ENCODE data around the gene FOXP1.

- TF ChIP-seq HDAC6 (IDR thresholded peaks at IDR 0.05; ENCODE audit: low read depth, low read length) (no peak), FOXM1 (IDR thresholded peaks at IDR 0.05; ENCODE audit: low read depth) (no peak), FOXM1 (CRISPR knock-in tag; IDR thresholded peaks at IDR 0.05; ENCODE audit: low read depth) (no peak), XRCC3 (IDR thresholded peaks at IDR 0.05) (no peak), E4F1 (CRISPR knock-in tag; IDR thresholded peaks at IDR 0.05; ENCODE audit: borderline replicate concordance) (no peak), NCOA2 (IDR thresholded peaks at IDR 0.05; ENCODE audit: partially characterized antibody in 2 of 2) (no peak), MYC (IDR thresholded peaks at IDR 0.05; ENCODE audit: low read depth, low read length) (no peak), MYC (CRISPR knock-in tag; IDR thresholded peaks at IDR 0.05; ENCODE audit: borderline replicate concordance, low read depth) (no peak), RREB1 (CRISPR knock-in tag; IDR thresholded peaks at IDR 0.05) (no peak), ZNF274 (IDR thresholded peaks at IDR 0.05; ENCODE audit: borderline replicate concordance, low read depth, low read length) (no peak), NR3C1 (CRISPR knock-in tag; IDR thresholded peaks at IDR 0.05) (no peak)
These were observed 97.6 kb downstream of the FOXP1 start for GRCh38 chr3:71485896-71486295.
